Mammary epithelial cell (primary cell): ENCODE results near the gene PTPRC.

Experiments used
- CTCF ChIP-seq, 2 donors: IDR thresholded peaks in 1 of 2; conservative IDR thresholded peaks in 1 of 2; 2 replicates each; pipeline ENCODE4 v1.5.1; 2011 to 2012; ENCODE audit warnings: inconsistent platforms in 2 of 2, low read length in 2 of 2, mild to moderate bottlenecking in 2 of 2, control low read depth in 1 of 2, low read depth in 1 of 2; ENCODE audit not compliant: insufficient read depth in 1 of 2; ENCODE audit errors: extremely low read depth in 1 of 2
- EZH2 ChIP-seq: IDR thresholded peaks from 2 replicates; pipeline ENCODE4 v1.6.1; 2012; ENCODE audit warnings: low read length, inconsistent platforms, borderline replicate concordance

DNA sequence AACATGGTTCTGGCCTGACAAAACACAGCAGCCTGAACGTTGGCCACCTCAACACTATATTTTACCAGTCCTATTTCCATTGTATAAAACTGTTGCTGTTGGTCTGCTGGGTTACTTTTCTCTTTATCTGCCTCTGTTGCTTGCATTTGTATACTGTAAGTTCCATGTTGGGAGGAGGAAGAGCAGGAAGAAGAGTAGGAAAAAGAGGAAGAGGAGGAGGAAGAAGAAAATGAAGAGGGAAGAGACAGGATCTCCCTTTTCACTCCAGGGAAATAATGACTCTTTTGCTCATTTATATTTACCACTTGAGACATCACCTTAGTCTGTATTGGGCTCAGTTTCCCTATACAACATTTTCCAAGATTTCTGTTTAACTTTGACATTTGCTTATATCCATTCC lies 134.2 kb downstream of the PTPRC start:
- no peak for TF ChIP-seq EZH2
- TF ChIP-seq CTCF (conservative IDR thresholded peaks at IDR 0.05 in 1 of 2, IDR thresholded peaks at IDR 0.05 in 1 of 2; ENCODE audit: extremely low read depth in 1 of 2, insufficient read depth in 1 of 2, low read depth in 1 of 2, low read length in 2 of 2) = no peak
